Subcutaneous abdominal adipose tissue (tissue), 5 donors: ENCODE results near the gene GNAS.
"Not testable (repeated sequence)": the region's sequence is repeated elsewhere in the genome, so short reads cannot be mapped to it uniquely, and the experiment has no call there.

Experiments used
- H3K27ac ChIP-seq: one replicate; pipeline ENCODE4 v1.7.0; 2013; ENCODE audit warnings: low read depth, mild to moderate bottlenecking, inconsistent platforms, low read length, moderate library complexity
- H3K27me3 ChIP-seq, 5 donors: one replicate each; pipeline ENCODE4 v1.7.0; 2013; ENCODE audit warnings: low read length in 5 of 5, inconsistent platforms in 1 of 5; ENCODE audit not compliant: control insufficient read depth in 5 of 5, insufficient read depth in 4 of 5
- H3K36me3 ChIP-seq, 5 donors: one replicate each; pipeline ENCODE4 v1.7.0; 2013; ENCODE audit warnings: low read length in 5 of 5; ENCODE audit not compliant: control insufficient read depth in 5 of 5, insufficient read depth in 5 of 5
- H3K4me1 ChIP-seq, 5 donors: one replicate each; pipeline ENCODE4 v1.7.0; 2013; ENCODE audit warnings: low read length in 5 of 5, mild to moderate bottlenecking in 3 of 5, moderate library complexity in 1 of 5; ENCODE audit not compliant: control insufficient read depth in 5 of 5, insufficient read depth in 5 of 5
- H3K4me3 ChIP-seq, 5 donors: one replicate each; pipeline ENCODE4 v1.7.0; 2013; ENCODE audit warnings: low read length in 5 of 5, low read depth in 1 of 5
- H3K9ac ChIP-seq, 5 donors: one replicate each; pipeline ENCODE4 v1.7.0; 2013; ENCODE audit warnings: low read length in 5 of 5, mild to moderate bottlenecking in 4 of 5, moderate library complexity in 3 of 5
- H3K9me3 ChIP-seq, 5 donors: one replicate each; pipeline ENCODE4 v1.7.0; 2013; ENCODE audit warnings: low read length in 5 of 5; ENCODE audit not compliant: control insufficient read depth in 5 of 5
- donor health status: healthy.
- donor health status: healthy.
- donor health status: healthy.
- donor health status: healthy.
- donor health status: healthy.

Gene GNAS

DNA sequence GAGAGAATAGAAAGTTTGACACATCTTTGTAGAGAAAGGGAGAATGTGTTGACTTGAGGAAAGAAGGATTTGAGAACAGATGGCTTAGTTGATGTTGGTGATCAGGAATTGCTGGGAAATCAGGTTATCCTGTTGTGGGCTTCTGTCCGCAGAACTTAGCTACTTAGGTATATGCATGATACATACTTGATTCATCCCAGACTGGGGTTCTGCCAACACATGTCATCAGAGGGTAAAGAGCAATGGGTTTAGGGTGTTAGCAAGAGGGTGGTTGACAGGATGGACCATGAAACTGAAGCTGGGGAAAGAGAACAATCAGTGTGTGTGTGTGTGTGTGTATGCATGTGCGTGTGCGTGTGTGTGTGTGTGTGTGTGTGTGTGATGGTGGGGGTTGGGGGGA lies 78.0 kb downstream of the GNAS start:
- Histone ChIP-seq H3K4me3 (no peak overlapping the region), H3K9me3 (no peaks in the 10 kb centered on the region), H3K36me3 (no peaks in the 10 kb centered on the region), H3K27ac (no peak overlapping the region), H3K27me3 (no peaks in the 10 kb centered on the region), H3K9ac (no peak overlapping the region), H3K4me1 (peaks cover 1 to 10% (median 3%) of the 10 kb centered on the region in 5 donors)

DNA sequence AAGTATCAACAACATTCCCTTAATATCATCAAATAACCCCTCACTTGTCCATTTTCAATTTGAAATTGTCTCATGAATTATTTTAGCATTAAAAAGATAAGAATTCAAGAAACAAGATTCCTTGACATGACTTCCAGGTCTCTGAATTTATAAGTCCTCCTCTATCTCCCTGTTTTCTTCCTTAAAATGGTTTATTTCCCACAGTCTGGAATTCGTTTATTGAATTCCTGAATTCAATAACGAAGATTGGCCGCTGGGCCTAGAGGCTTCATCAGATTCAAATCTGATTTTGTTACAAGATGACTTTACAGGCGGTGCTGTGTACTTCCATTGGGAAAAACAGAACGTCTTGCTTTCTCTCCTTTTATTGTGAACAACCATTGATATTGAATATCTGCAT lies 79.7 kb downstream of the GNAS start:
- Histone ChIP-seq H3K4me1 (peaks cover 0 to 10% (median 3%) of the 10 kb centered on the region in 5 donors), H3K9ac (no peak overlapping the region), H3K9me3 (peaks cover 0 to 4% (median 0%) of the 10 kb centered on the region in 5 donors), H3K36me3 (no peaks in the 10 kb centered on the region), H3K27ac (no peak overlapping the region), H3K27me3 (no peaks in the 10 kb centered on the region), H3K4me3 (no peak overlapping the region)

GRCh38 chr20:58938078-58938477 lies 85.6 kb downstream of the GNAS start:
- Histone ChIP-seq H3K27me3 (no peaks in the 10 kb centered on the region), H3K9ac (no peak overlapping the region), H3K36me3 (no peaks in the 10 kb centered on the region), H3K9me3 (peaks cover 0 to 4% (median 0%) of the 10 kb centered on the region in 5 donors), H3K4me1 (peaks cover 0 to 6% (median 0%) of the 10 kb centered on the region in 5 donors), H3K27ac (no peak overlapping the region), H3K4me3 (no peak overlapping the region)

GRCh38 chr20:58938541-58938940 lies 86.0 kb downstream of the GNAS start:
- H3K4me1 ChIP-seq = peaks cover 0 to 6% (median 0%) of the 10 kb centered on the region in 5 donors
- no peak overlapping the region for H3K4me3 ChIP-seq
- H3K36me3 ChIP-seq = no peaks in the 10 kb centered on the region
- no peaks in the 10 kb centered on the region for H3K27me3 ChIP-seq
- no peak overlapping the region for H3K27ac ChIP-seq
- peaks cover 0 to 4% (median 0%) of the 10 kb centered on the region in 5 donors for H3K9me3 ChIP-seq
- H3K9ac ChIP-seq = no peak overlapping the region

GRCh38 chr20:58941471-58941870 lies 89.0 kb downstream of the GNAS start:
- Histone ChIP-seq H3K27me3 (no peaks in the 10 kb centered on the region), H3K4me1 (peaks cover 0 to 6% (median 0%) of the 10 kb centered on the region in 5 donors), H3K9ac (no peak overlapping the region), H3K27ac (no peak overlapping the region), H3K36me3 (no peaks in the 10 kb centered on the region), H3K9me3 (peaks cover 0 to under 1% (median 0%) of the 10 kb centered on the region in 5 donors), H3K4me3 (no peak overlapping the region)

DNA sequence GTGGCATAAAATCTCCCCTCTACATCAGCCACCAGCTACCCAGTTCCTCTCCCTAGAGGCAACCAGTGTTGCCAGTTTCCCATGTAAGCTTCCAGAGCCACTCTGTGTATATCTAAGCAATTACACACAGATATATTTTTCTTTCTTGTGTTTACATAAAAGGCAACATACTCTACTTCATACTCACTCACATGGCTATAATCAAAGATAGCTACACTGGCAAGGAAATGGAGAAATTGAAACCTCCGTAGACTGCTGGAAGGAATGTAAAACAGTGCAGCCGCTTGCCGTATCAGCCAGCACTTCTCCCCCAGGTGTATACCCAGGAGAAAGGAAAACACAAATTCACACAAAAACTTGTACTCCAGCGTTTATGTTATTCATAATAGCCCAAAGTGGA lies 90.0 kb downstream of the GNAS start:
- Histone ChIP-seq H3K36me3 (no peaks in the 10 kb centered on the region), H3K9ac (no peak overlapping the region), H3K27ac (no peak overlapping the region), H3K4me3 (no peak overlapping the region), H3K27me3 (no peaks in the 10 kb centered on the region), H3K9me3 (no peaks in the 10 kb centered on the region), H3K4me1 (peaks cover 0 to 6% (median 0%) of the 10 kb centered on the region in 5 donors)

DNA sequence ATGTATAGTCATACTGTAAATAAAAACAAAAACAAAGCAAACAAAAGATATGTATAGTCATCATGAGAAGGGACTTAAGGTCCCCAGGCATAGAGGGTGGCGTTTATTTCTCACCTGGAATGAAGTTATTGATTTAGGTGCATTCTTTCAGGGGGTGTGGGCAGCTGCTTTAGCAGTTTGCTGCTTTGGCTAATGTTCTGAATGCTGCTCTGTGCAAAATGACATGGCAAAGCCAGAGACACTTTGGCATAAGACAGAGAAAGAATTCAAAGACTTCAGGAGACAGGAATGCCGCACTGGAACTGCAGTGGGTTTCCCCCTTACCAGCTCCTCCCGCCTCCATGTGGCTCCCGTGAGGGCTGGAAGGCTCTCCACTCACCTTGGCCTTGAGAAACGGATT lies 92.1 kb downstream of the GNAS start:
- Histone ChIP-seq H3K27ac (no peak overlapping the region), H3K9me3 (no peaks in the 10 kb centered on the region), H3K36me3 (no peaks in the 10 kb centered on the region)

DNA sequence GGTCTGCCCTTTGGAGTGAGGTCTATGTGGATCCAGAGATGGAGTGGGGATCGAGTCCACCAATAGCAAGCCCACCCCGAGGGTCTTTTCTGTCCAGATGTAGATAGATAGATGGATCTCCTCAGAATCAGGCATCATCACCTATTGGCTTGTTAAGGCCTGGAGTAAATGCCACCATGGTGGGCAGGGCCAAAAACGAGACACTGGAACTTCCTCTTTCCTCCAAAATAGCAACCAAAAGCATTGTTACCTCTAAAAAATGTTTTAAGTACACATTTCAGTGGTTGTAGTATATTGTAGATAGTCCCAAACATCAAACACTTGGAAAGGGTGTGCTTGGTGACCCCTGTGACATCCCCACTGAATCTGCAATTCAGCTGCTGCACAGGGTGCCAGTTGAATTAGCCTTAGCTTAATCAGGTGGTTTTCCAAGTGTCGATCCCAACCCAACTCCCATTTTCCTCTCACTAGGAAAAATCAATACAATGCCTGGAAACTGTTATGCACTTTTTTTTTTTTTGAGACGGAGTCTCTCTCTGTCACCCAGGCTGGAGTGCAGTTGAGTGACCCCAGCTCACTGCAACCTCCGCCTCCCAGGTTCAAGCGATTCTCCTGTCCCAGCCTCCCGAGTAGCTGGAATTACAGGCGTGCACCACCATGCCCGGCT lies 93.6 kb downstream of the GNAS start:
- no peaks in the 10 kb centered on the region for H3K9me3 ChIP-seq
- H3K27me3 ChIP-seq = peaks cover 0 to 3% (median 0%) of the 10 kb centered on the region in 5 donors
- H3K36me3 ChIP-seq = no peaks in the 10 kb centered on the region
- H3K4me1 ChIP-seq = no peaks in the 10 kb centered on the region
- no peak overlapping the region for H3K4me3 ChIP-seq
- H3K9ac ChIP-seq = no peak overlapping the region
- no peak overlapping the region for H3K27ac ChIP-seq

More for the DNA sequence above, 92.1 kb downstream of the GNAS start:
- H3K4me1 ChIP-seq = peaks cover 0 to 2% (median 0%) of the 10 kb centered on the region in 5 donors
- no peaks in the 10 kb centered on the region for H3K27me3 ChIP-seq
- H3K9ac ChIP-seq = no peak overlapping the region
- H3K4me3 ChIP-seq = no peak overlapping the region

DNA sequence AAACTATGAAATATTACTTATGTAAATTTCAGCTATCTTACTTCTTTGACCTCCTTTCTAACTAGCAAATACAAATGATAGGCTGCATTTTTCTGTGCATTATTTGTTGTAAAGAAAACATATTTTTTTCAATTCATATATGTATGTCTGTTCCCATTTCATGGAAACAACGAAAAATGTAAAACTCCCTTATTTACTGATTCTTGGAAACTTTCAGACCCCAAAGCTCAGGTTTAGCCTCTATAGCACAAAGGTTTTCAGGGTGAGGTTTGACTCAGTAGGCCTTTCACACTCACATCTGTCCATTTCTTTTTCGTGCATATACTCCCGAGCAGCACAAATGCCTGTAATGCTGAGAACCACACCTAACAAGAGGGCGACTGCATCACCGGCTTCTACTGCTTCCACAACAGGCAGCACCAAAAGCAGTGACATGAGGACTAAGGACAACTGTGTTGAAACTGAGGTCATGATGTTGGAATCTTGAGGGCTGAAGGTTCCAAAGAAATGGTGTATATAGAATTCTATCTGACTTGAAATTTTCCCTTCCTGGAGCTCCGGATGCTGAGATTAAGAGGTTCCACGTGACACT lies 95.4 kb downstream of the GNAS start:
- not testable (repeated sequence) for H3K4me1 ChIP-seq, H3K4me3 ChIP-seq, H3K9ac ChIP-seq, H3K27me3 ChIP-seq, H3K9me3 ChIP-seq, H3K36me3 ChIP-seq, H3K27ac ChIP-seq

DNA sequence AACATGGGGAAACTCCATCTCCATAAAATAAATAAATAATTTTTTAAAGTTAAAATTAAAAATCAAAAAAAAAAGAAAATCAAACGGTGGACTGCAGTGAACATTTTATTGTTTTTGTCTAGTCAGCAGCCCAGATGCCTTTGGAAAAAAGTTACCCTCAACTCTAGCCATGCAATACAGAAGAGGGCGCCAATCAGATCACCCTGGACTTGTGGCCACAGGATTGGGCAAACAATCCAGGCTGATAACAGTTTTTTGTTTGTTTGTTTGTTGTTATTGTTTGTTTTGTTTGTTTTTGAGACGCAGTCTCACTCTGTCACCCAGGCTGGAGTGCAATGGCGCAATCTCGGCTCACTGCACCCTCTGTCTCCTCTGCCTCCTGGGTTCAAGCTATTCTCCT lies 98.1 kb downstream of the GNAS start:
- peaks cover 0 to 3% (median 0%) of the 10 kb centered on the region in 5 donors for H3K27me3 ChIP-seq
- H3K9me3 ChIP-seq = no peaks in the 10 kb centered on the region
- no peak overlapping the region for H3K9ac ChIP-seq
- no peaks in the 10 kb centered on the region for H3K4me1 ChIP-seq
- H3K4me3 ChIP-seq = no peak overlapping the region
- H3K36me3 ChIP-seq = no peaks in the 10 kb centered on the region
- H3K27ac ChIP-seq = no peak overlapping the region
